Activated effector memory CD4-positive, alpha-beta T cell treated with anti-CD3 and anti-CD28 coated beads, Interleukin-2, amount 50 U/mL, for 16 hours (primary cell): Measurements from ENCODE around the gene HECTD4.
A peak's percentile ranks its signal among the peaks of the same experiment; 100 is the strongest.

ENCODE experiments used
- DNase-seq: peaks from one replicate; pipeline ENCODE4 v3.0.0-alpha.2; 2020

Gene HECTD4

GRCh38 chr12:112196196-112196875 lies 185.9 kb downstream of the HECTD4 start:
- DNase-seq, result no peak

GRCh38 chr12:112194601-112195247 lies 187.5 kb downstream of the HECTD4 start:
- DNase-seq, result no peak

DNA sequence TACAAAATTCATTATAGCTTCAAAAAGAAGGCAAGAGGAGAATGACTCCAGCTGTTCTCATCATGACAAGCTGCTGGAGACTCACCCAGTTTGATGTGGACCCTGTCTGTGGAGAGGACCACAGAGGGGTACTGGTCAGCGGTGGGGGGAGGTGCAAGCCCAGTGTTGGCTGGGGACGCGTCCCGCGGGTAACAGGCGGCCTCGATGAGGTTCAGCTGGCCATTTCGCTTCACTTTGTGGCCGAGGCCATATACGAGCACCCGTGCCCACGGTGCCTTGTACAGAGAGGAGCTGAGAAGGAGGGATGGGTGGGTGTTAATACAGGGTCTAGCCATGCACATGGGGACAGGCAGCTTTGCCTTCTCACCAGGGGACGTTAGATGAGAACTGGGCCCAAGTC lies 189.8 kb downstream of the HECTD4 start:
- no peak for DNase-seq

DNA sequence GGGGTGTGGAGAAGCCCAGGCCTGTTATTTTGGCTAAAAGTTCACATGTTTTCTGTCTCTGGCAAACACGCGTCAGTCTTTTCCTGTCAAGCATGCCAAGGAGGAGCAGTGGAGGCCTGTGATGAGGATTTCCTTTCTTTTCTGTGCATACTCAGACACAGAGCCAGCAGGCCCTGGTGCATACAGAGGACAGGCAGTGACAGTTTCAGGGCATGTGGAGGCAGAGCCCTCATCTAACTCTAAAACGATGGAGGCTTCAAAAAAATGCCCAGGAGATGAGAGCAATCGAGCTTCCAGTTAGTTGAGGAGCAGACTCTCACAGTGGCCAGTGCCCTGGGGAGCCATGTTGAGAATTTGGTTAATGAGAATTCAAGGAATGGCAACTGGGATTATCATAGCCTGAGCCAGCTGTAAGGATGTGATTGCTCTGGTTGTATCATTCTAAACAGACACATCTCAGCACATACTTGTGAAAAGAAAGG lies 190.3 kb downstream of the HECTD4 start:
- DNase-seq, result no peak

- DNase-seq, result no peak
These were observed 191.0 kb downstream of the HECTD4 start for GRCh38 chr12:112191201-112191600.

GRCh38 chr12:112190231-112191025 lies 191.8 kb downstream of the HECTD4 start:
- no peak for DNase-seq

DNA sequence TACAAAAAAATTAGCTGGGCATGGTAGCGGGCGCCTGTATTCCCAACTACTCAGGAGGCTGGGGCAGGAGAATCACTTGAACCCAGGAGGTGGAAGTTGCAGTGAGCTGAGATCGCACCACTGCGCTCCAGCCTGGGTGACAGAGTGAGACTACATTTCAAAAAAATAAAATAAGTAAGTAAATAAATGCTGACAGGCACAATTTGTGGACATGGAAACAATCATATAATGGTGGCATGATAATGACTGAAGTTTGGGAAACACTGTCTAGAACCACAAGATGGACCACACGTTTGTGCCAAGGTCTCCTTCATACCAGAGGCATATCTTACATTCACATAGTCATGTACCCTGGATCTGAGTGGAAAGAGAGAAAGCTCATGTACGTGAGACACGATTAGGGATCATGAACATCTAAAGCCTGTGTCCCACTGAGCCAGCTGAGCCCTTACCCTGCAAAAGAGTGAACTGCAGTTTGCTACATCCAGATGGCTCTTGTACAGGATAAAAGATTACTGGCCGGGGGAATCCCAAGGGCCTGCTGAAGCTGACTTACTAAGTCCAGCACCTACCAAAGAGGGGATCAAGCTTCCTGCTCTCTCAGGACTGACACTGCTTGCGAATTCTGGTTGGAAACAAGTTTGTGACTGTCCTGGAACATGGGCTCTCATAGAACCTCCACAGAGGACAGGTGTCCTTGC lies 194.0 kb downstream of the HECTD4 start:
- DNase-seq, result no peak

DNA sequence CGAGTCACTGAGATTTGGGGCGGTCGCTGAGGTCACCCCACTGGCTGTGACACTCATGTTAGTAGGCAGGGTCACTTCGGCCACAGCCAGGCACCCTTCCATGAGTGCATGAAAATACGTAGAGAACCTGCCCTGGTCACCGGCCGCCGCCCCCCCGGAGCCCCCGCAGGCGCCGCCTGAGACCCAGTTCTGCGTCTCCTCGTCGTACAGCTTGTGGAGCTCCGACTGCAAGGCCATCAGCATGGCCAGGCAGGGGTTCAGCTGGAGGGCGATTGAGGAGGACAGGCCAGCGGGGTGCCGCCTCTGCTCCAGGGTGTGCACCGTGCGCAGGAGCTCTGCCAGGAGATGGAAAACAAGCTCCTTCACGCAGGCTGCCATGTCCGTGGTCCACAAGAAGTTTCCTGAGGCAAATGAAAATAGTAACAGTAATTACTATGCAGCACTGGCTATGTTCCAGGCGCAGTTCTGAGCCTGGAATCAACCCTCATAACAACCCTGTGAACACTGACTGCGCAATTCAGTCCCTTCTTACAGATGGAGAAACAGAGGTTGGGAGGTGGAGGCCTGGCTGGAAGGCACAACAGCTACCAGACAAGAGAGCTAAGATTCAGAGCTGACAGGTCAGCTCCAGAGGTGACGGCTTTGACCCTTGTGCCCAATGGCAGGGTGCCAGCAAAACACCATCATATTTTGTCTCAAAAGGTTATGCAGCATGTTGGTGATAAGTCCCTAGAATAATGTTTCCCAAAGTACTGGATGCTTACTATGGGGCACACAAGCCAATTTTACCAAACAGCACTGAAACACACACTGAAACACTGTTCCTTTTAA lies 196.9 kb downstream of the HECTD4 start:
- no peak for DNase-seq

DNA sequence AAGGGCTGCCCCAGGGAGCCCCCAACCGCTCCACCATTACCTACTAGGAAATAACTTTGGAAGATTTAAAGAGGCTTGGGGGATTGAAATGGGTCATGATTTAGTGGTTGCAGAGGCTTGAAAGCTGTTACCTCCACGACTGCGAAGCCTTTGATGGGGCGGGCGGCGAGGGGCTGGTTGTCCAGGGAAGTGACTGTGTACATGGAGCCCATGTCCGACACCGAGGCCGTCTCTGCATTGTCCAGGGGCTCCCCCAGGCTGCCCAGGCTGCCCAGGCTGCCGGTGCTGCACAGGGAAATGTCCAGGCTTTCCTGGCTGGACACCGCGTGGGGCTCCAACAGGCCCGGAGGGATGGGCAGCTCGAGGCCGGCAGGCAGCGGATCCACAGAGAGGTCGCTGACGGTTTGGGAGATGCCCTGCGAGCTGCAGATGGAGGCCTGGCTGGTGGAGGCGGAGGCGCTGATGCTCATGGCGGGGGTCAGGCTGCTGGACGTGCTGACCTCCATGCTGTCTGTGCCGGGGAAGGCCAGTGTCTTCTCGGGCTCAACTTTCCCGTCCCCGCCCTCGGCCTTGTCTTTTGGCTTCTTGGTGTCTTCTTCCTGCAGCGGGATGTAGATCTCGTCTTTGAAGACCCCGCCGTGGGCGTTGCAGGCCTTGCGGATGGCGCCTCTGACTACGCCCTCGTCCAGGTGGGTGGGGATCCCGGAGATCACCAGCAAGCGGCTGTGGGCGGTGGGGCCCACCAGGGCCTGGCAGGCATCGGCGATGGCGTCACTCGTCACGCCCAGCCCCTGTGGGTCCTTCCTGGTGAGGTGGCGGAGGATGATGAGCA lies 198.0 kb downstream of the HECTD4 start:
- DNase-seq, result no peak

- no peak for DNase-seq
These were observed 198.8 kb downstream of the HECTD4 start for GRCh38 chr12:112183141-112184021.

DNA sequence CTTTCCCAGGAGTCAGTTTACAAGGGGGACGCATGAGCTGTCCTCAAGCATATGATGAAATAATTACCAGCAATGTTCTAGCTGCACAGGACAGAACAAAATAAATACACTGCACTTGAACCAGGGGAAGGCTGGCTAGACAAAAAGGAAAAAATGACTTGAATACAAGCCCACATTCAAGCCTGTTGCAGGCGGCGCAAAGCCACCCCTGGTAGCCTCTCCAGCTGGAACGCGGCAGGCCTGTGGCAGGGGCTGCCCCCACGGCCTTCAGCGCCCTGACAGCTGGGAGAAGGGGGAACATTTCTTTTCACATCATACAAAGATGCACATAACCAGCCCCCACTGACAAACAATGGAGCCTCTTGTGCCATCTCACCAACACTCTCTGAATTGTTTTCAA lies 199.7 kb downstream of the HECTD4 start:
- DNase-seq, result no peak

GRCh38 chr12:112180422-112180821 lies 201.8 kb downstream of the HECTD4 start:
- no peak for DNase-seq

DNA sequence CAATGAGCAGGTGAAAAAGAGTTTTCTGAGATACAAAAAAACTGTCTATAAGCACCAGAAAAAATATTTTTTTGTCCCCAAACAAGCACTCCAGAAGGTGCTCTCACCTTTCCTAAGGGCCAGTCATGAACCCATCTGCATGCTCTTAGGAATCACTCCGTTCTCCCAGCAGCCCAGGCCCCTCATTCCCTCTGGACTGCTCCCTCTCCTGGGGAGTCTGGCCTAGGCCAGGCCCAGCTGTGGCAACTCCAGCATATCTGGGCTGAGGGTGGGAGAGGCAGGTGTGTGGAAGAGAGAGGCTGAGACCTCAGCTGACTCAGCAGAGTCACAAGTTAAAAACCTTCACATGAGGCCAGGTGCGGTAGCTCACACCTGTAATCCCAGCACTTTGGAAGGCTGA lies 202.3 kb downstream of the HECTD4 start:
- DNase-seq, result no peak

DNA sequence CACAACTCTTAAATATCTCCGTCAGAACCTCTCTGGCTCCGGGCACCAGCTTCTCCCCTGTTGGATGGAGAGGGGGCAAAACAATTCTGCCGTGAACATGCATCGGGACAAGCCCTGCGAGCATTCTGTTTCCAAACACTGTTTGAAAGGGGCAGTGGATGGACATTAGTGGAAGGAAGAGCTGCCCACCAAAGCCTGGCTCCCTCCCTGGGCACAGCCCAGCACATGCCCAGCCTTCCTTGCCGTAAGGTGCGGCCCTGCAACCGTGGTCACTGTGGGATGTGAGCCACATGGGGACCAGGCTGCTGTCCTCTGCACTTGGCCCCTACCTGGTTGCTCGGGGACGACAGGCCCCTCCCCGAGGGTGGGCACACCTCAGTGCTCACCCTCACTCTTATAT lies 202.9 kb downstream of the HECTD4 start:
- DNase-seq, result no peak

GRCh38 chr12:112178796-112179195 lies 203.4 kb downstream of the HECTD4 start:
- DNase-seq, result peak; percentile 22

GRCh38 chr12:112176321-112177010 lies 205.8 kb downstream of the HECTD4 start:
- peak; percentile 34 for DNase-seq

- DNase-seq, result no peak
These were observed 206.7 kb downstream of the HECTD4 start for GRCh38 chr12:112175361-112176155.

DNA sequence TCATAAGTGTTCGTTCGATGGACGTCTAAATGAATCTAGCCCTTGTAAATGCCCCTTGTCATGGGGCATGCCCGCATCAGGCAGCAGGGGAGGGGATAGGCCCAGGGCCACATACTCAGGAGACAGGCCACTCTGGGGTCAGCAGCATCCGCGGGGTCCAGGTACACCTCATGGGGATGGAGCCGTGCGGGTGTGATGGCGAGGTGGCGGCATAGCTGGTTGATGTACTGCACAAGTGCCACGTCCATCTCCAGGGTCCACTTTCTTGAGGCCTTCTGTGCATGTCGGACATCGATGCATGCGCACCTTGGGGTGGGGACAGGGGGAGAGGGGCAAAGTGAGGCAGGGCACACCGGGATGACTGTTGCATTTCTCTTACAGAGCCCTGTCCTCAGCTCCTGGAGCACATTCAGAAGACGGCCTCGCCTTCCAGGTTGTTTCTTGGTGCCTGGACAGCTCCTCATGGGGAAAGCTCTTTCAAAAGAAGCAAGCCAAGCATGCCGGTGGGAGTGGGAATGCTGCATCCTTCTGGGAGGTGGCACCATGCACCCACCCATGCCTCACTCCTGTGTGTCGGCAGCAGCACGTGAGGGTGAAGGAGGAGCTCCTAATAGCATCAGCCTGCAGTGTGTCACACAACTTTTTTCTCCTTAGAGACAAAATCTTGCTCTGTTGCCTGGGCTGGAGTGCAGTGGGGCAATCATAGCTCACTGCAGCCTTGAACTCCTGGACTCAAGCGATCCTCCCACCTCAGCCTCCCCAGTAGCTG lies 209.5 kb downstream of the HECTD4 start:
- DNase-seq, result no peak
